Caco-2 (cell line): ENCODE results near the gene TSC22D1. TPM values are rescaled to one million over a fixed set of nuclear protein-coding genes. Genes with fewer than 3 reads are reported as not detected.

Experiments
- BruUV-seq: library from RNA; stranded (reverse); fragments of 400-500 nt; replicated peaks from 2 replicates; lab custom pipeline; 2021; lab: Mats Ljungman, UMichigan
- CTCF ChIA-PET: fragments of 300-600 bp; sonication (Branson Sonifier 250); formaldehyde crosslinking; loops from one replicate; lab custom pipeline; 2022; ENCODE audit warnings: antibody characterized with exemption; lab: Charles Lee
- POLR2A ChIA-PET: fragments of 300-600 bp; sonication (Branson Sonifier 250); formaldehyde crosslinking; loops from one replicate; lab custom pipeline; 2022; ENCODE audit warnings: antibody characterized with exemption; lab: Charles Lee
- DNase-seq, 2 experiments: peaks; one replicate each; pipeline versions ENCODE4 v3.0.0 to v3.0.0-alpha.2; 2020 to 2022
- H3K27me3 ChIP-seq: replicated peaks from 2 replicates; pipeline ENCODE4 v1.6.0; 2011; ENCODE audit warnings: low read length; ENCODE audit not compliant: control insufficient read depth, insufficient read depth
- H3K36me3 ChIP-seq: 2 replicates; pipeline ENCODE4 v1.5.1; 2011; ENCODE audit warnings: low read length; ENCODE audit not compliant: control insufficient read depth, insufficient read depth
- H3K4me1 ChIP-seq: fragments of 250-450 bp; sonication (Bioruptor Pico); 2 replicates; pipeline ENCODE4 v1.5.1; 2020; ENCODE audit warnings: mild to moderate bottlenecking
- H3K4me3 ChIP-seq: 2 replicates; pipeline ENCODE4 v1.5.1; 2011; ENCODE audit warnings: low read depth, mild to moderate bottlenecking, control low read depth, low read length
- H3K9me3 ChIP-seq: fragments of 250-450 bp; sonication (Bioruptor Pico); 2 replicates; pipeline ENCODE4 v1.5.1; 2020; ENCODE audit warnings: mild to moderate bottlenecking, moderate library complexity
- H3K27ac Mint-ChIP-seq: one replicate; pipeline ENCODE4 v1.8.0; 2022; ENCODE audit warnings: mixed read lengths; ENCODE audit not compliant: unreplicated experiment
- H3K27me3 Mint-ChIP-seq: one replicate; pipeline ENCODE4 v1.8.0; 2022; ENCODE audit warnings: mixed read lengths; ENCODE audit not compliant: insufficient read depth, unreplicated experiment
- H3K36me3 Mint-ChIP-seq: one replicate; pipeline ENCODE4 v1.8.0; 2022; ENCODE audit warnings: mild to moderate bottlenecking, mixed read lengths; ENCODE audit not compliant: insufficient read depth, unreplicated experiment
- H3K4me1 Mint-ChIP-seq: one replicate; pipeline ENCODE4 v1.8.0; 2022; ENCODE audit warnings: low read depth, mixed read lengths; ENCODE audit not compliant: unreplicated experiment
- H3K4me3 Mint-ChIP-seq: one replicate; pipeline ENCODE4 v1.8.0; 2022; ENCODE audit warnings: mild to moderate bottlenecking, moderate library complexity, mixed read lengths; ENCODE audit not compliant: unreplicated experiment
- H3K9me3 Mint-ChIP-seq: one replicate; pipeline ENCODE4 v1.8.0; 2022; ENCODE audit warnings: mixed read lengths; ENCODE audit not compliant: unreplicated experiment
- intact Hi-C: fragments of 100-400 bp; cut with micrococcal nuclease; formaldehyde crosslinking; loops from one replicate; pipeline ENCODE4 v1.10.0; 2022; ENCODE audit not compliant: unreplicated experiment
- total RNA-seq: library from RNA; stranded (reverse); gene quantifications from 2 replicates; pipeline ENCODE4 v1.2.3, GENCODE V29; 2022
- TF ChIP-seq, protein P1 (sequence below), 2 experiments: fragments of 200-600 bp in 1 of 2; IDR thresholded peaks; 1 replicate in 1 of 2; 2 replicates in 1 of 2; pipeline versions ENCODE4 v1.5.1 to v1.8.0; 2011 to 2022; ENCODE audit warnings: antibody characterized with exemption in 1 of 2, control low read depth in 1 of 2, inconsistent platforms in 1 of 2, low read depth in 1 of 2, low read length in 1 of 2, mild to moderate bottlenecking in 1 of 2, moderate library complexity in 1 of 2; ENCODE audit not compliant: insufficient read depth in 1 of 2, severe bottlenecking in 1 of 2, unreplicated experiment in 1 of 2

Gene TSC22D1
- total RNA-seq, 1 experiment from 2014 or later, result 159 TPM

DNA sequence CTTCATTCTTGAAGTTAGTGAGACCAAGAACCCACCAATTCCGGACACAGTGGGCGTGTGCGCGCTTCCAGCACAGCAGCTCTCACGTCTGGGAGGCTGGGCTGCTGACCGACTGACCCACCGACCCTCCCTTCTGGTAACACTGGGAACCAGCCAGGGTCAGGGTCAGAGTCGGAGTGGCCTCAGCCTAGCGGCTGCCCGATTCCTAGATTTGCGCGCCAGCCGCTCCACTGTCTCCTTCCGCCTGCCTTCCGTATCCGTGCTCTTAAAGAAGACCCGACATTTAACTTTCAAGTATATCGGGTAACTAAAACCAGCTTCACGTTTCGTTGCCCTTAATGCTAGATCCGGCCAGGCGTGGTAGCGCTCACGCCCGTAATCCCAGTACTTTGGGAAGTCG is 161.4 kb downstream of the TSC22D1 start:
- Histone ChIP-seq H3K36me3 (no peaks in the 10 kb centered on the region), H3K27me3 (no peaks in the 10 kb centered on the region), H3K9me3 (no peaks in the 10 kb centered on the region), H3K4me3 (no peak overlapping the region), H3K4me1 (peaks cover 11% of the 10 kb centered on the region)
- TF ChIP-seq, protein P1, sequence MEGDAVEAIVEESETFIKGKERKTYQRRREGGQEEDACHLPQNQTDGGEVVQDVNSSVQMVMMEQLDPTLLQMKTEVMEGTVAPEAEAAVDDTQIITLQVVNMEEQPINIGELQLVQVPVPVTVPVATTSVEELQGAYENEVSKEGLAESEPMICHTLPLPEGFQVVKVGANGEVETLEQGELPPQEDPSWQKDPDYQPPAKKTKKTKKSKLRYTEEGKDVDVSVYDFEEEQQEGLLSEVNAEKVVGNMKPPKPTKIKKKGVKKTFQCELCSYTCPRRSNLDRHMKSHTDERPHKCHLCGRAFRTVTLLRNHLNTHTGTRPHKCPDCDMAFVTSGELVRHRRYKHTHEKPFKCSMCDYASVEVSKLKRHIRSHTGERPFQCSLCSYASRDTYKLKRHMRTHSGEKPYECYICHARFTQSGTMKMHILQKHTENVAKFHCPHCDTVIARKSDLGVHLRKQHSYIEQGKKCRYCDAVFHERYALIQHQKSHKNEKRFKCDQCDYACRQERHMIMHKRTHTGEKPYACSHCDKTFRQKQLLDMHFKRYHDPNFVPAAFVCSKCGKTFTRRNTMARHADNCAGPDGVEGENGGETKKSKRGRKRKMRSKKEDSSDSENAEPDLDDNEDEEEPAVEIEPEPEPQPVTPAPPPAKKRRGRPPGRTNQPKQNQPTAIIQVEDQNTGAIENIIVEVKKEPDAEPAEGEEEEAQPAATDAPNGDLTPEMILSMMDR (IDR thresholded peaks at IDR 0.05; ENCODE audit: insufficient read depth in 1 of 2, low read depth in 1 of 2, low read length in 1 of 2, severe bottlenecking in 1 of 2, unreplicated experiment in 1 of 2), result no peak
- no peak overlapping the region for H3K4me3 Mint-ChIP-seq
- peaks cover 37% of the 10 kb centered on the region for H3K4me1 Mint-ChIP-seq
- intact Hi-C loops, result no loop called here
- ChIA-PET POLR2A (no interaction called here), CTCF (no interaction called here)
- DNase-seq, result no peak
- BruUV-seq, result no TSS peak
- H3K36me3 Mint-ChIP-seq, result no peaks in the 10 kb centered on the region
- H3K9me3 Mint-ChIP-seq, result no peaks in the 10 kb centered on the region
- no peak overlapping the region for H3K27ac Mint-ChIP-seq
- H3K27me3 Mint-ChIP-seq, result no peaks in the 10 kb centered on the region

DNA sequence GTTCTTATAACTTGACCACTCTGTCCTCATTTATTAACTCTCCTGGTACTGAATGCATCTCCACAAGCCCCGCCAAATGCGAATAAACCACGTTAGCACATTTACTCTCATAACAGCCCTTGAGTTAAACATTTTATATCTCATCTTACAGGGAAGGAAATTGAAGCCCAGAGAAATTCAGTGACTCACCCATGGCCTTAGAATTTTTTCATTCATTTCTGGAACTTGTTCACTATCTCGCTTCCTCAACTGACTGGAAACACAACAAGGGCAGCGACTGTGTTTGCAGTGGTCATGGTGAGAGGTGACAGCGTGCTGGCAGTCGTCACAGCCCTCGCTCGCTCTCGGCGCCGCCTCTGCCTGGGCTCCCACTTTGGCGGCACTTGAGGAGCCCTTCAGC is 163.0 kb downstream of the TSC22D1 start:
- Histone ChIP-seq H3K4me1 (peaks cover 9% of the 10 kb centered on the region), H3K36me3 (no peaks in the 10 kb centered on the region), H3K27me3 (no peaks in the 10 kb centered on the region), H3K4me3 (no peak overlapping the region), H3K9me3 (no peaks in the 10 kb centered on the region)
- Mint-ChIP-seq H3K27me3 (no peaks in the 10 kb centered on the region), H3K9me3 (no peaks in the 10 kb centered on the region), H3K4me1 (peaks cover 34% of the 10 kb centered on the region), H3K36me3 (no peaks in the 10 kb centered on the region), H3K4me3 (no peak overlapping the region), H3K27ac (peak overlapping the region; percentile 19)
- no peak for DNase-seq
- ChIA-PET CTCF (no interaction called here), POLR2A (interaction anchor here (0.6 kb wide), 1 partner anchor 17 kb away, joined by 3 read pairs; no protein-coding TSS in a partner anchor)
- intact Hi-C loops, result no loop called here
- no TSS peak for BruUV-seq
- TF ChIP-seq, protein P1 (IDR thresholded peaks at IDR 0.05; ENCODE audit: insufficient read depth in 1 of 2, low read depth in 1 of 2, low read length in 1 of 2, severe bottlenecking in 1 of 2, unreplicated experiment in 1 of 2), result no peak

DNA sequence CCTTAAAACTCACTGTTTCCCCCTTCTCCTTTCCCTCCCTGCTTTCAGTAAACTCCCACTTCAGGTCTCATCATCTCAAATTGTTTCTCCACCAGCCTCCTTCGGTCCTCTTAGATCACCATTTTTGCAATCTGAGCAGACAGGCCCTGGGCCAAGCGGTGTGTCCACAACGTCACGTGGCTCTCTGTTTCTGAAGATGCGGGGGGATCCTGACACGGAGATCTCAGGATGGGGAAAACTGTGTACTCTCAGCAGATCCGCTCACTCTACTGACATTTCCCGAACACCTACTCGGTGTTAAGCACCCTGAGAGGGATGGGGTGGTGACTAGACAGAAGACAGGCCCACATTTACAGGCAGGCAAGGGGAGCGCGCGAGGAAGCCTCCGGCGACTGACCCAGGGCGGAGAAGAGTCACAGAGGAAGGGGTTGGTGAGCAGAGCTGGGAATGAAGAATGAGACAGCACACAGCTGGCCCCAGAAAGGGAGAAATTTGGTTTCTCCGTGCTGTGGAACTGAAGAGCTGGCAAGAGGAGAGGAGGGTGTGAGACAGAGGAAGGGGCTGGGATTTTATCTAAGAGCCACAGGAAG is 163.7 kb downstream of the TSC22D1 start:
- intact Hi-C loops, result no loop called here
- peak overlapping the region; percentile 19 for H3K27ac Mint-ChIP-seq
- BruUV-seq, result no TSS peak
- POLR2A ChIA-PET, result interaction anchor here (0.6 kb wide), 1 partner anchor 17 kb away, joined by 3 read pairs; no protein-coding TSS in a partner anchor
- Histone ChIP-seq H3K27me3 (no peaks in the 10 kb centered on the region), H3K4me1 (peaks cover 2% of the 10 kb centered on the region), H3K4me3 (no peak overlapping the region), H3K9me3 (no peaks in the 10 kb centered on the region), H3K36me3 (no peaks in the 10 kb centered on the region)
- H3K4me3 Mint-ChIP-seq, result no peak overlapping the region
- peaks cover 27% of the 10 kb centered on the region for H3K4me1 Mint-ChIP-seq
- no peaks in the 10 kb centered on the region for H3K27me3 Mint-ChIP-seq
- no peak for DNase-seq
- no peaks in the 10 kb centered on the region for H3K36me3 Mint-ChIP-seq
- no peaks in the 10 kb centered on the region for H3K9me3 Mint-ChIP-seq
- TF ChIP-seq, protein P1 (IDR thresholded peaks at IDR 0.05; ENCODE audit: insufficient read depth in 1 of 2, low read depth in 1 of 2, low read length in 1 of 2, severe bottlenecking in 1 of 2, unreplicated experiment in 1 of 2), result no peak
- CTCF ChIA-PET, result no interaction called here
